GM21423 (cell line): ENCODE results near the gene PDAP1.
"Not testable (repeated sequence)": the region's sequence is repeated elsewhere in the genome, so short reads cannot be mapped to it uniquely, and the experiment has no call there.

Source experiments
- ATAC-seq: cut with Tn5 transposase; IDR thresholded peaks from one replicate; pipeline ENCODE4 v1.9.1; 2021; ENCODE audit warnings: mild to moderate bottlenecking, moderate library complexity; ENCODE audit not compliant: unreplicated experiment

PDAP1 gene

GRCh38 chr7:99357701-99358490 is 50.5 kb downstream of the PDAP1 start:
- ATAC-seq, result no peak

- ATAC-seq, result no peak
Measured at GRCh38 chr7:99355098-99355497, 53.3 kb downstream of the PDAP1 start.

DNA sequence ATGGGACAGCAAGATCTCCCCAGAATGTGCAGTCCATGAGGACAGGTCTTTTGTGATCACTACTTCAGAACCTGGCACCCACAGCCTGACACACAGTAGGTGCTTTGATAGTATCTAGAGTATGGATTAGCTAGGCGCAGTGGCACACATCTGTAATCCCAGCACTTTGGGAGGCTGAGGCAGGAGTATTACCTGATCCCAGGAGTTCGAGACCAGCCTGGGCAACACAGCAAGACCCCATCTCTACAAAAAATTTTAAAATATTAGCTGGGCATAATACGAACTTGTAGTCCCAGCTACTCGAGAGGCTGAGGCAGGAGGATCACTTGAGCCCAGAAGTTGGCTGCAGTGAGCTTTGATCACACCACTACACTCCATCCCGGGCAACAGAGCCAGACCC is 56.1 kb downstream of the PDAP1 start:
- no peak for ATAC-seq

DNA sequence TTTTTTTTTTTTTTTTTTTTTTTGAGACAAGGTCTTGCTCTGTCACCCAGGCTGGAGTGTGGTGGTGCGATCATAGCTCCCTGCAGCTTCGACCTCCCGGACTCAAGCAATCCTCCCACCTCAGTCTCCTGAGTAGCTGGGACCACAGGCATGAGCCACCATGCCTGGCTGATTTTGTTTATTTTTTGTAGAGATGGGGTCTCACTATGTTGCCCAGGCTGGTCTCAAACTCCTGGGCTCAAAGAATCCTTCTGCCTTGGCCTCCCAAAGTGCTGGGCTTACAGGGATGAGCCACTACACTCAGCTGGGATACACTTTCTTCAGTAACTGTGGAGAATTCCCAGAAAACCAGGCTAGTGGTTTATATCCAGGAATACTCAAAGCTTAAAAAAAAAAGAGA is 57.8 kb downstream of the PDAP1 start:
- not testable (repeated sequence) for ATAC-seq
